ENCODE data around the gene RASSF5.

GRCh38 chr1:206600527-206600926, 93.2 kb downstream of the RASSF5 start:
- TF ChIP-seq CTCF (conservative IDR thresholded peaks at IDR 0.05) (no peak), EZH2 (IDR thresholded peaks at IDR 0.05; ENCODE audit: low read depth) (no peak)

Measured in PC-9 (cell line).